Ovary (tissue), 3 donors: ENCODE data around the gene ME3.

Experiments
- EP300 ChIP-seq: sonication (generic); formaldehyde crosslinking; IDR thresholded peaks from one replicate; pipeline ENCODE4 v1.6.1; 2017; ENCODE audit warnings: antibody characterized with exemption
- TF ChIP-seq, protein P1 (sequence below), 3 donors: fragments of 450-650 bp in 2 of 3; fragments of 200-600 bp in 1 of 3; IDR thresholded peaks; one replicate each; pipeline versions ENCODE4 v1.5.1 to v1.8.0; 2016 to 2022; ENCODE audit warnings: antibody characterized with exemption in 3 of 3, mild to moderate bottlenecking in 1 of 3
- donor health status: DM: no; HTN: no; CAD: no.

DNA sequence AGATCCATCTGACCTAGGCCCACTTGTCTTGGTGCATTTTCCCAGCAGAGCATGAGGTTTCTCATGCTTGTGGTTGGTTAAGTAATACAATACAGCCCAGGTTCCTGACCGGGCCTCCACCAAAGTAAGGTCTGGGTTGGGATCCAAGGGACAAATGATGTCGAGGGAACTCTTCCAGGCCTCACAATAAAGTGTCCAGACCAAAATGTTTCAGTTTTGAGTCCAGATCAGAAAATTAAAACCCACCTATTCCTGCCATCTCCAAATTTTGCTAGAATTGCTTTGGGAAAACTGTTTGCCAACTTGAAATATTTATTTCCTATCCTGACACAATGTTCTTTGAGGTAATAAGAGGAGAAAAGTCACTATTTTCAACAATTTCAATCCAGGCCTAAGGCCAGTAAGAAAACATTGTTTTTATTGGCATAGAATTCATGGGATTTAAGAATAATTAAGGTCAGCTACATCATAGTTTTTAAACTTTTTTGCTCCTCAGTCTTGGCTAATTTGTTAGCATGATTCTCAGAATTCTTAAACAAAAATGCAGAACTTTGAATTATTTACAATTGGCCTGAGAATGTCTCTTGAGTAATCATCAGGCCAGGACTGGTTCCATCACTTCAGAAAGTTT, 51.4 kb downstream of the ME3 start:
- no peak for TF ChIP-seq EP300
- TF ChIP-seq, protein P1, sequence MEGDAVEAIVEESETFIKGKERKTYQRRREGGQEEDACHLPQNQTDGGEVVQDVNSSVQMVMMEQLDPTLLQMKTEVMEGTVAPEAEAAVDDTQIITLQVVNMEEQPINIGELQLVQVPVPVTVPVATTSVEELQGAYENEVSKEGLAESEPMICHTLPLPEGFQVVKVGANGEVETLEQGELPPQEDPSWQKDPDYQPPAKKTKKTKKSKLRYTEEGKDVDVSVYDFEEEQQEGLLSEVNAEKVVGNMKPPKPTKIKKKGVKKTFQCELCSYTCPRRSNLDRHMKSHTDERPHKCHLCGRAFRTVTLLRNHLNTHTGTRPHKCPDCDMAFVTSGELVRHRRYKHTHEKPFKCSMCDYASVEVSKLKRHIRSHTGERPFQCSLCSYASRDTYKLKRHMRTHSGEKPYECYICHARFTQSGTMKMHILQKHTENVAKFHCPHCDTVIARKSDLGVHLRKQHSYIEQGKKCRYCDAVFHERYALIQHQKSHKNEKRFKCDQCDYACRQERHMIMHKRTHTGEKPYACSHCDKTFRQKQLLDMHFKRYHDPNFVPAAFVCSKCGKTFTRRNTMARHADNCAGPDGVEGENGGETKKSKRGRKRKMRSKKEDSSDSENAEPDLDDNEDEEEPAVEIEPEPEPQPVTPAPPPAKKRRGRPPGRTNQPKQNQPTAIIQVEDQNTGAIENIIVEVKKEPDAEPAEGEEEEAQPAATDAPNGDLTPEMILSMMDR (IDR thresholded peaks at IDR 0.05), result no peak
